ENCODE measurements around the gene UMAD1. TPM values are rescaled to one million over a fixed set of nuclear protein-coding genes. Genes with fewer than 3 reads are reported as not detected.

The UMAD1 gene
- total RNA-seq, 2 donors from 2014 or later: 12.9 to 23.9 TPM

- Histone ChIP-seq H3K9me3 (no peaks in the 10 kb centered on the region), H3K4me3 (no peak overlapping the region), H3K36me3 (no peaks in the 10 kb centered on the region), H3K27ac (no peak overlapping the region), H3K4me1 (ENCODE audit: control insufficient read depth in 1 of 2, low read depth in 2 of 2) (no peaks in the 10 kb centered on the region), H3K27me3 (replicated peaks; ENCODE audit: insufficient read depth) (no peaks in the 10 kb centered on the region)
- no peak for TF ChIP-seq CTCF (IDR thresholded peaks at IDR 0.05)
- no peak for DNase-seq (ENCODE audit: low spot score)
- no peak for ATAC-seq (ENCODE audit: insufficient number of reproducible peaks, low FRiP score, low read depth)
Observed at GRCh38 chr7:7902845-7903244, 262.3 kb downstream of the UMAD1 start.

DNA sequence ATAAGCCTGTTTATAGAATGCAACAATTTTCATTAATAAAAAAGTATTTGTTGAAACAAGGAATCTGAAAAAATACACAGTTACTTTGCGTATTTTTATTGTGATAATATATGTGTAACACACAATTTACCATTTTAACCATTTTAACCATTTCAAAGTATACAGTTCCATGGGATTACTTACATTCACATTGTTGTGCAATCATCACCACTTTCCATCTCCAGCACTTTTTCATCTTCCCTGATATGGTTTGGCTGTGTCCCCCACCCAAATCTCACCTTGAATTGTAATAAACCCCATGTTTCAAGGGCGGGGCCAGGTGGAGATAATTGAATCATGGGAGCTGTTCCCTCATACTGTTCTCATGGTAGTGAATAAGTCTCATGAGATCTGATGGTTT is 266.8 kb downstream of the UMAD1 start:
- Histone ChIP-seq H3K27me3 (replicated peaks; ENCODE audit: insufficient read depth) (no peaks in the 10 kb centered on the region), H3K9me3 (no peaks in the 10 kb centered on the region), H3K36me3 (no peaks in the 10 kb centered on the region), H3K4me1 (ENCODE audit: control insufficient read depth in 1 of 2, low read depth in 2 of 2) (no peaks in the 10 kb centered on the region), H3K4me3 (no peak overlapping the region), H3K27ac (no peak overlapping the region)
- no peak for ATAC-seq (ENCODE audit: insufficient number of reproducible peaks, low FRiP score, low read depth)
- DNase-seq (ENCODE audit: low spot score): no peak
- no peak for TF ChIP-seq CTCF (IDR thresholded peaks at IDR 0.05)

DNA sequence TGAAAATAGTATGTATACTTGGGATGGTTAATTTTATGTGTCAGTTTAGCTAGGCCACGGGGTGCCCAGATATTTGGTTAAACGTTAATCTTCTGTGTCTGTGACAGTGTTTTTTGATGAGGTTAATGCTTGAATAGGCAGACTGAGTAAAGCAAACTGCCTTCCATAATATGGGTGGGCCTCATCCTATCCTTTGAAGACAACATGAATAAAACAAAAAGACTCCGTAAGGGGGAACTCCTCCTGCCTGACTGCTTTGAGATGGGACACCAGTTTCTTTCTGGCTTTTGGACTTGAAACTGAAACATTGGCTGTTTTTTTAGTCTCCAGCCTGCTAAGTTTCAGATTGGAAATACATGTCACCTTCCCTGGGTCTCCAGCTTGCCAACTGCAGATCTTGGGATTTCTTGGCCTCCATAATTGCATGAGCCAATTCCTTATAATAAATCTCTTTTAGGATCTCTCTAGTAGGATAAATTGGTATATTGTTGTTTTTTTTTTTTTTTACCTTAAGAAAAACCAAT is 268.1 kb downstream of the UMAD1 start:
- Histone ChIP-seq H3K9me3 (no peaks in the 10 kb centered on the region), H3K4me1 (ENCODE audit: control insufficient read depth in 1 of 2, low read depth in 2 of 2) (no peaks in the 10 kb centered on the region), H3K27ac (no peak overlapping the region), H3K27me3 (replicated peaks; ENCODE audit: insufficient read depth) (no peaks in the 10 kb centered on the region), H3K4me3 (no peak overlapping the region), H3K36me3 (no peaks in the 10 kb centered on the region)
- DNase-seq (ENCODE audit: low spot score) (no peak), ATAC-seq (ENCODE audit: insufficient number of reproducible peaks, low FRiP score, low read depth) (no peak)
- TF ChIP-seq CTCF (IDR thresholded peaks at IDR 0.05): no peak

GRCh38 chr7:7909376-7909775 is 268.8 kb downstream of the UMAD1 start:
- no peak for TF ChIP-seq CTCF (IDR thresholded peaks at IDR 0.05)
- DNase-seq (ENCODE audit: low spot score) (no peak), ATAC-seq (ENCODE audit: insufficient number of reproducible peaks, low FRiP score, low read depth) (no peak)
- no peaks in the 10 kb centered on the region for H3K36me3 ChIP-seq
- H3K9me3 ChIP-seq: no peaks in the 10 kb centered on the region
- no peaks in the 10 kb centered on the region for H3K27me3 ChIP-seq (replicated peaks; ENCODE audit: insufficient read depth)
- no peak overlapping the region for H3K27ac ChIP-seq
- no peak overlapping the region for H3K4me3 ChIP-seq
- H3K4me1 ChIP-seq (ENCODE audit: control insufficient read depth in 1 of 2, low read depth in 2 of 2): no peaks in the 10 kb centered on the region

DNA sequence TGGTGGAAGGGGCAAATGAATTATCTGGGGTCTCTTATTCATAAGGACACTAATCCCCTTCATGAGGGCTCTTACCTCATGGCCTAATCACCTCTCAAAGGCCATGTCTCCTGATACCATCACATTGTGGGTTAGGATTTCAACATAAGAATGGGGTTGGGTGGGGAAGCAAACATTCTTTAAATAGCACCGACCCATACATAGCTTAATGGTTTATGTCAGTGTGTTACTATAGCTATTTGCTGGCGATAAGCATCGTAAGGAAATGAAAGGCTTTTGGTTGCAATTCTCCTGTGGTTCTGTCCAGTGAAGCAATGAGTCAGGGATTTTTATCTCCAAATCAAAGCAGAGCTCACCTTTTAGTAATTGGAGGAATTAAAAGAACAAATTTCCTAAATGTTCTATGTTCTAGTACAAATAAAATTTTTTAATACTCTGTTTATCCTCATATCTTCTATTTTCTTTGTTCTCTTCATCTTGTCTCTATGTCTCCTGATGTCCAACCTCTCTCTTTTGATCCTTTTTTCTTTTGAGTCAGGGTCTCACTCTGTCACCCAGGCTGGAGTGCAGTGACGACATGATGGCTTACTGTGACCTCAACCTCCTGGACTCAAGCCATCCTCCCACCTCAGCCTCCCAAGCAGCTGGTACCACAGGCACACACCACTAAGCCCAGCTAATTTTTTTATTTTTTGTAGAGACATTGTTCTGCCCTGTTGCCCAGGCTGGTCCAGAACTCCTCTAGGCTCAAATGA is 271.0 kb downstream of the UMAD1 start:
- Histone ChIP-seq H3K9me3 (no peaks in the 10 kb centered on the region), H3K36me3 (no peaks in the 10 kb centered on the region), H3K27ac (no peak overlapping the region), H3K4me3 (no peak overlapping the region), H3K27me3 (replicated peaks; ENCODE audit: insufficient read depth) (no peaks in the 10 kb centered on the region), H3K4me1 (ENCODE audit: control insufficient read depth in 1 of 2, low read depth in 2 of 2) (no peaks in the 10 kb centered on the region)
- no peak for TF ChIP-seq CTCF (IDR thresholded peaks at IDR 0.05)
- ATAC-seq (ENCODE audit: insufficient number of reproducible peaks, low FRiP score, low read depth) (no peak), DNase-seq (ENCODE audit: low spot score) (no peak)
